ENCODE data around the gene HIVEP3. TPM values are rescaled to one million over a fixed set of nuclear protein-coding genes. Genes with fewer than 3 reads are reported as not detected.

Gene HIVEP3
- total RNA-seq, 1 experiment from 2014 or later, result 3.1 TPM

DNA sequence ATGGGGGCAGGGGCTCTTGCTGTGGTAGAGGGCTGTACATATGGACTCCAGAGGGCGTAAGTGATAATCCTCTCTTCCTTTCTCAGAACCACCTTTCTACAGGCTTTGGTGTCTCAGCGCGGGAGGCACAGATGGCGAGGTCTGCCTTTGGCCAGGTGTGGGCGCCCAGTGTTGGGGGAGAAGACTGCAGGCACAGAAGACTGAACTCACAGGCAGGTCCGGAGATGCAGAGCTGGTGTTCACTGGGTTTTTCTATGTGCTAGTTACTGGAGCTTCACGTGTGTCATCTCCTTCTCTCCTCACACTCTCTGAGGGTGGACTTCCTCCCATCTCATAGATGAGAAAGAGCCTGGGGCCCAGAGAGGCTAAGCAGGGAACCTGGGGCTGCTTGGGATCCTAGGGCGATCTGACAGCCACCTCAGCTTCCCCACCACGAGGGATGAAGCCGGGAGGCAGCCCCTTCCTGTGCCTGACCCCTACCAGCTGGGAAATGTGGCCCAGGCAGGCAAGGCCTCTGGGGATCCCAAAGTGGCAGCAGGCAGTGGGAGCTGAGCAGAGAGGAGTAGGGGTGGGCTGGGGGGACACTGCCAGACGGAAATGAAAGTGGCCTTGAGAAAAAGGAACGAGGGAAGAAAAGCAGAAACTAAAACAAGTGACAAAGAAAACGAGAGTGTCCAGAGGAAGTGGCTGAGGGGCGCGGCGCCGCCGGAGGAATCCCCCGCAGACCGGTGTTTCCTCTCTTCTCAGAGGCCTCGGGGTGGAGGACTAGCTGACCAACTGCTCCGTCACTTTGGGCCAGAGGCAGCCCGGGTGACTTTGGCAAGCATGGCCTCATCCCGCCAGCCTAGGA lies 191.6 kb downstream of the HIVEP3 start:
- H3K4me1 ChIP-seq (ENCODE audit: insufficient read depth, low read length, poor library complexity, severe bottlenecking), result no peaks in the 10 kb centered on the region
- TF ChIP-seq, protein P1, sequence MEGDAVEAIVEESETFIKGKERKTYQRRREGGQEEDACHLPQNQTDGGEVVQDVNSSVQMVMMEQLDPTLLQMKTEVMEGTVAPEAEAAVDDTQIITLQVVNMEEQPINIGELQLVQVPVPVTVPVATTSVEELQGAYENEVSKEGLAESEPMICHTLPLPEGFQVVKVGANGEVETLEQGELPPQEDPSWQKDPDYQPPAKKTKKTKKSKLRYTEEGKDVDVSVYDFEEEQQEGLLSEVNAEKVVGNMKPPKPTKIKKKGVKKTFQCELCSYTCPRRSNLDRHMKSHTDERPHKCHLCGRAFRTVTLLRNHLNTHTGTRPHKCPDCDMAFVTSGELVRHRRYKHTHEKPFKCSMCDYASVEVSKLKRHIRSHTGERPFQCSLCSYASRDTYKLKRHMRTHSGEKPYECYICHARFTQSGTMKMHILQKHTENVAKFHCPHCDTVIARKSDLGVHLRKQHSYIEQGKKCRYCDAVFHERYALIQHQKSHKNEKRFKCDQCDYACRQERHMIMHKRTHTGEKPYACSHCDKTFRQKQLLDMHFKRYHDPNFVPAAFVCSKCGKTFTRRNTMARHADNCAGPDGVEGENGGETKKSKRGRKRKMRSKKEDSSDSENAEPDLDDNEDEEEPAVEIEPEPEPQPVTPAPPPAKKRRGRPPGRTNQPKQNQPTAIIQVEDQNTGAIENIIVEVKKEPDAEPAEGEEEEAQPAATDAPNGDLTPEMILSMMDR (conservative IDR thresholded peaks at IDR 0.05; ENCODE audit: low read depth, low read length), result no peak
- no peak for TF ChIP-seq EZH2 (IDR thresholded peaks at IDR 0.05; ENCODE audit: borderline replicate concordance, low read depth, low read length, poor library complexity, severe bottlenecking)
- no peak overlapping the region for H3K27ac ChIP-seq (ENCODE audit: low read depth, low read length, poor library complexity, severe bottlenecking)
- ChIA-PET POLR2A (ENCODE audit: low non-redundant PET) (no interaction called here), CTCF (no interaction called here)
- no TSS peak for BruUV-seq (replicated peaks)
- H3K27me3 ChIP-seq (replicated peaks; ENCODE audit: insufficient read depth, low read depth, low read length, poor library complexity), result no peaks in the 10 kb centered on the region
- H3K36me3 ChIP-seq (ENCODE audit: insufficient read depth, low read length, poor library complexity, severe bottlenecking), result no peaks in the 10 kb centered on the region
- no peak overlapping the region for H3K4me3 ChIP-seq (ENCODE audit: low read depth, low read length, poor library complexity, severe bottlenecking)
- intact Hi-C loops (cut with micrococcal nuclease; ENCODE audit: unreplicated experiment), result no loop called here
- no peaks in the 10 kb centered on the region for H3K9me3 ChIP-seq (ENCODE audit: low read depth, low read length, poor library complexity, severe bottlenecking)
- no peak for DNase-seq (ENCODE audit: low spot score)

- ChIA-PET POLR2A (ENCODE audit: low non-redundant PET) (no interaction called here), CTCF (no interaction called here)
- Histone ChIP-seq H3K36me3 (ENCODE audit: insufficient read depth, low read length, poor library complexity, severe bottlenecking) (no peaks in the 10 kb centered on the region), H3K4me1 (ENCODE audit: insufficient read depth, low read length, poor library complexity, severe bottlenecking) (no peaks in the 10 kb centered on the region), H3K9me3 (ENCODE audit: low read depth, low read length, poor library complexity, severe bottlenecking) (no peaks in the 10 kb centered on the region), H3K4me3 (ENCODE audit: low read depth, low read length, poor library complexity, severe bottlenecking) (no peak overlapping the region), H3K27ac (ENCODE audit: low read depth, low read length, poor library complexity, severe bottlenecking) (no peak overlapping the region), H3K27me3 (replicated peaks; ENCODE audit: insufficient read depth, low read depth, low read length, poor library complexity) (no peaks in the 10 kb centered on the region)
- DNase-seq (ENCODE audit: low spot score), result no peak
- no TSS peak for BruUV-seq (replicated peaks)
- intact Hi-C loops (cut with micrococcal nuclease; ENCODE audit: unreplicated experiment), result no loop called here
- TF ChIP-seq EZH2 (IDR thresholded peaks at IDR 0.05; ENCODE audit: borderline replicate concordance, low read depth, low read length, poor library complexity, severe bottlenecking), result no peak
These were observed 192.4 kb downstream of the HIVEP3 start for GRCh38 chr1:41726292-41726691.

GRCh38 chr1:41724926-41725325 lies 193.8 kb downstream of the HIVEP3 start:
- Histone ChIP-seq H3K4me1 (ENCODE audit: insufficient read depth, low read length, poor library complexity, severe bottlenecking) (no peaks in the 10 kb centered on the region), H3K9me3 (ENCODE audit: low read depth, low read length, poor library complexity, severe bottlenecking) (no peaks in the 10 kb centered on the region), H3K27ac (ENCODE audit: low read depth, low read length, poor library complexity, severe bottlenecking) (no peak overlapping the region), H3K36me3 (ENCODE audit: insufficient read depth, low read length, poor library complexity, severe bottlenecking) (no peaks in the 10 kb centered on the region), H3K4me3 (ENCODE audit: low read depth, low read length, poor library complexity, severe bottlenecking) (no peak overlapping the region), H3K27me3 (replicated peaks; ENCODE audit: insufficient read depth, low read depth, low read length, poor library complexity) (no peaks in the 10 kb centered on the region)
- no TSS peak for BruUV-seq (replicated peaks)
- CTCF ChIA-PET, result no interaction called here
- TF ChIP-seq, protein P1 (conservative IDR thresholded peaks at IDR 0.05; ENCODE audit: low read depth, low read length), result no peak
- no peak for TF ChIP-seq EZH2 (IDR thresholded peaks at IDR 0.05; ENCODE audit: borderline replicate concordance, low read depth, low read length, poor library complexity, severe bottlenecking)
- DNase-seq (ENCODE audit: low spot score), result no peak
- intact Hi-C loops (cut with micrococcal nuclease; ENCODE audit: unreplicated experiment), result no loop called here
- POLR2A ChIA-PET (ENCODE audit: low non-redundant PET), result no interaction called here

- Histone ChIP-seq H3K4me1 (ENCODE audit: insufficient read depth, low read length, poor library complexity, severe bottlenecking) (no peaks in the 10 kb centered on the region), H3K36me3 (ENCODE audit: insufficient read depth, low read length, poor library complexity, severe bottlenecking) (no peaks in the 10 kb centered on the region), H3K27ac (ENCODE audit: low read depth, low read length, poor library complexity, severe bottlenecking) (no peak overlapping the region), H3K9me3 (ENCODE audit: low read depth, low read length, poor library complexity, severe bottlenecking) (no peaks in the 10 kb centered on the region), H3K4me3 (ENCODE audit: low read depth, low read length, poor library complexity, severe bottlenecking) (no peak overlapping the region), H3K27me3 (replicated peaks; ENCODE audit: insufficient read depth, low read depth, low read length, poor library complexity) (no peaks in the 10 kb centered on the region)
- ChIA-PET CTCF (no interaction called here), POLR2A (ENCODE audit: low non-redundant PET) (no interaction called here)
- DNase-seq (ENCODE audit: low spot score), result no peak
- no peak for TF ChIP-seq EZH2 (IDR thresholded peaks at IDR 0.05; ENCODE audit: borderline replicate concordance, low read depth, low read length, poor library complexity, severe bottlenecking)
- TF ChIP-seq, protein P1 (conservative IDR thresholded peaks at IDR 0.05; ENCODE audit: low read depth, low read length), result no peak
- no TSS peak for BruUV-seq (replicated peaks)
- intact Hi-C loops (cut with micrococcal nuclease; ENCODE audit: unreplicated experiment), result no loop called here
These were observed 194.5 kb downstream of the HIVEP3 start for GRCh38 chr1:41724248-41724647.
